Measurements from ENCODE around the gene CLK3.

Gene CLK3

GRCh38 chr15:74631408-74631807 is 15.8 kb downstream of the CLK3 start:
- WGBS (ENCODE audit: extremely low coverage, insufficient coverage, insufficient read length): no CpG with 5 or more reads among the region's 3 CpGs

GRCh38 chr15:74631935-74632560 is 16.4 kb downstream of the CLK3 start:
- Histone ChIP-seq H2BK12ac (ENCODE audit: low read length) (no peak overlapping the region), H3K14ac (ENCODE audit: low read length) (no peak overlapping the region), H4K8ac (ENCODE audit: low read depth, low read length) (no peak overlapping the region), H4K91ac (ENCODE audit: low read depth, low read length) (no peak overlapping the region), H3K9ac (ENCODE audit: low read length) (no peak overlapping the region), H2AFZ (ENCODE audit: insufficient read depth, low read length, poor library complexity) (no peak overlapping the region), H3K27ac (ENCODE audit: low read depth, low read length) (no peak overlapping the region), H3K36me3 (ENCODE audit: control insufficient read depth in 1 of 2, insufficient read depth in 2 of 2, low read length in 2 of 2) (peaks cover 69 to 80% of the 10 kb centered on the region in 2 experiments), H3K79me2 (ENCODE audit: control insufficient read depth, insufficient read depth, low read length, poor library complexity) (no peaks in the 10 kb centered on the region), H3K79me1 (ENCODE audit: low read length) (no peaks in the 10 kb centered on the region), H2AK5ac (ENCODE audit: low read length) (no peak overlapping the region), H3K4me2 (ENCODE audit: low read length) (no peak overlapping the region), H3K18ac (ENCODE audit: low read length) (no peak overlapping the region), H2BK120ac (ENCODE audit: insufficient read depth, low read length, poor library complexity) (no peak overlapping the region), H4K12ac (ENCODE audit: low read depth, low read length) (no peak overlapping the region), H3K4me1 (ENCODE audit: control insufficient read depth in 1 of 2, insufficient read depth in 2 of 2, low read length in 2 of 2) (no peaks in the 10 kb centered on the region), H3K27me3 (ENCODE audit: insufficient read depth, low read length) (no peaks in the 10 kb centered on the region), H3K23ac (ENCODE audit: low read length) (no peak overlapping the region), H3K4me3 (ENCODE audit: low read depth, low read length) (no peak overlapping the region), H3K9me3 (ENCODE audit: insufficient read depth, low read depth, low read length) (no peaks in the 10 kb centered on the region), H3K4ac (ENCODE audit: low read depth, low read length) (no peak overlapping the region), H2BK5ac (ENCODE audit: low read depth, low read length, poor library complexity) (no peak overlapping the region)
- peak; percentile 43 to 73 for DNase-seq
- WGBS (ENCODE audit: extremely low coverage, insufficient coverage, insufficient read length): no CpG with 5 or more reads among the region's 8 CpGs

More at GRCh38 chr15:74631408-74631807, 15.8 kb downstream of the CLK3 start:
- H2BK5ac ChIP-seq (ENCODE audit: low read depth, low read length, poor library complexity): no peak overlapping the region
- no peak overlapping the region for H2AFZ ChIP-seq (ENCODE audit: insufficient read depth, low read length, poor library complexity)
- H3K14ac ChIP-seq (ENCODE audit: low read length): no peak overlapping the region
- no peak overlapping the region for H3K4ac ChIP-seq (ENCODE audit: low read depth, low read length)
- no peak overlapping the region for H3K9ac ChIP-seq (ENCODE audit: low read length)
- H2BK12ac ChIP-seq (ENCODE audit: low read length): no peak overlapping the region
- no peak overlapping the region for H2AK5ac ChIP-seq (ENCODE audit: low read length)
- no peak overlapping the region for H3K27ac ChIP-seq (ENCODE audit: low read depth, low read length)
- H4K8ac ChIP-seq (ENCODE audit: low read depth, low read length): no peak overlapping the region
- H4K12ac ChIP-seq (ENCODE audit: low read depth, low read length): no peak overlapping the region
- no peak overlapping the region for H4K91ac ChIP-seq (ENCODE audit: low read depth, low read length)
- H3K9me3 ChIP-seq (ENCODE audit: insufficient read depth, low read depth, low read length): no peaks in the 10 kb centered on the region
- H3K23ac ChIP-seq (ENCODE audit: low read length): no peak overlapping the region
- H3K79me2 ChIP-seq (ENCODE audit: control insufficient read depth, insufficient read depth, low read length, poor library complexity): no peaks in the 10 kb centered on the region
- DNase-seq: peak in 1 of 2 donors; percentile 21
- no peak overlapping the region for H2BK120ac ChIP-seq (ENCODE audit: insufficient read depth, low read length, poor library complexity)
- H3K4me1 ChIP-seq (ENCODE audit: control insufficient read depth in 1 of 2, insufficient read depth in 2 of 2, low read length in 2 of 2): no peaks in the 10 kb centered on the region
- no peak overlapping the region for H3K18ac ChIP-seq (ENCODE audit: low read length)
- H3K36me3 ChIP-seq (ENCODE audit: control insufficient read depth in 1 of 2, insufficient read depth in 2 of 2, low read length in 2 of 2): peaks cover 73 to 81% of the 10 kb centered on the region in 2 experiments
- no peaks in the 10 kb centered on the region for H3K27me3 ChIP-seq (ENCODE audit: insufficient read depth, low read length)
- H3K79me1 ChIP-seq (ENCODE audit: low read length): no peaks in the 10 kb centered on the region
- H3K4me3 ChIP-seq (ENCODE audit: low read depth, low read length): no peak overlapping the region
- no peak overlapping the region for H3K4me2 ChIP-seq (ENCODE audit: low read length)

DNA sequence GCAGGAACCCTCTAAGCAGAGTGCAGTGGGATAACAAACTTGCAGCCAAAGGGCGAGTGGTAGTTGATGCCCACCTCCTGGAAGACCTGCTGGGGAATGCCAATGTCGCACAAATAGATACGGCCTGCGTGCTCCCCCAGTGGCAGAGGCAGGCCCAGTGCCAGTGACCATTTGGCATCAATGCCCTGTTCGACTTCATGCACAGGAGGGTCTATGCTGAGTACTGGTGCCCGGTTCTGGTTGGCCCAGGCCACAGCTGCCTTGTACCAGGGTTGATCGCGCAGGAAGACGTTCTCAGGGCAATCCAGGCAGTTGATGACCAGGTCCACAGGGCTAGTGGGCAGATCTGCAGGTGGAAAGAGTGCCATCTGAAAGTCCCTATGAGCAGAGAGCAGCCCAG is 17.0 kb downstream of the CLK3 start:
- no peak overlapping the region for H3K4me3 ChIP-seq (ENCODE audit: low read depth, low read length)
- no peak overlapping the region for H4K12ac ChIP-seq (ENCODE audit: low read depth, low read length)
- H3K14ac ChIP-seq (ENCODE audit: low read length): no peak overlapping the region
- no peak overlapping the region for H3K9ac ChIP-seq (ENCODE audit: low read length)
- no peak overlapping the region for H2BK120ac ChIP-seq (ENCODE audit: insufficient read depth, low read length, poor library complexity)
- no peak overlapping the region for H2BK12ac ChIP-seq (ENCODE audit: low read length)
- no peak overlapping the region for H3K4me2 ChIP-seq (ENCODE audit: low read length)
- no peaks in the 10 kb centered on the region for H3K27me3 ChIP-seq (ENCODE audit: insufficient read depth, low read length)
- H3K79me2 ChIP-seq (ENCODE audit: control insufficient read depth, insufficient read depth, low read length, poor library complexity): no peaks in the 10 kb centered on the region
- no peak overlapping the region for H3K27ac ChIP-seq (ENCODE audit: low read depth, low read length)
- H3K23ac ChIP-seq (ENCODE audit: low read length): no peak overlapping the region
- H3K9me3 ChIP-seq (ENCODE audit: insufficient read depth, low read depth, low read length): no peaks in the 10 kb centered on the region
- no peak overlapping the region for H2AFZ ChIP-seq (ENCODE audit: insufficient read depth, low read length, poor library complexity)
- H4K8ac ChIP-seq (ENCODE audit: low read depth, low read length): no peak overlapping the region
- no peak overlapping the region for H2BK5ac ChIP-seq (ENCODE audit: low read depth, low read length, poor library complexity)
- no CpG with 5 or more reads among the region's 9 CpGs for WGBS (ENCODE audit: extremely low coverage, insufficient coverage, insufficient read length)
- no peak overlapping the region for H3K4ac ChIP-seq (ENCODE audit: low read depth, low read length)
- H3K18ac ChIP-seq (ENCODE audit: low read length): no peak overlapping the region
- no peaks in the 10 kb centered on the region for H3K4me1 ChIP-seq (ENCODE audit: control insufficient read depth in 1 of 2, insufficient read depth in 2 of 2, low read length in 2 of 2)
- no peak overlapping the region for H4K91ac ChIP-seq (ENCODE audit: low read depth, low read length)
- H3K36me3 ChIP-seq (ENCODE audit: control insufficient read depth in 1 of 2, insufficient read depth in 2 of 2, low read length in 2 of 2): peaks cover 64 to 78% of the 10 kb centered on the region in 2 experiments
- no peak overlapping the region for H2AK5ac ChIP-seq (ENCODE audit: low read length)
- DNase-seq: no peak
- H3K79me1 ChIP-seq (ENCODE audit: low read length): no peaks in the 10 kb centered on the region

GRCh38 chr15:74633781-74634180 is 18.1 kb downstream of the CLK3 start:
- no CpG with 5 or more reads among the region's 2 CpGs for WGBS (ENCODE audit: extremely low coverage, insufficient coverage, insufficient read length)
- no peak overlapping the region for H2AK5ac ChIP-seq (ENCODE audit: low read length)
- DNase-seq: no peak

More at GRCh38 chr15:74633781-74634180, 18.1 kb downstream of the CLK3 start:
- Histone ChIP-seq H3K79me2 (ENCODE audit: control insufficient read depth, insufficient read depth, low read length, poor library complexity) (no peaks in the 10 kb centered on the region), H3K18ac (ENCODE audit: low read length) (no peak overlapping the region), H4K12ac (ENCODE audit: low read depth, low read length) (no peak overlapping the region), H4K91ac (ENCODE audit: low read depth, low read length) (no peak overlapping the region), H3K4me3 (ENCODE audit: low read depth, low read length) (no peak overlapping the region), H3K4me2 (ENCODE audit: low read length) (no peak overlapping the region), H2BK120ac (ENCODE audit: insufficient read depth, low read length, poor library complexity) (no peak overlapping the region), H3K23ac (ENCODE audit: low read length) (no peak overlapping the region), H3K36me3 (ENCODE audit: control insufficient read depth in 1 of 2, insufficient read depth in 2 of 2, low read length in 2 of 2) (peaks cover 52 to 66% of the 10 kb centered on the region in 2 experiments), H3K4me1 (ENCODE audit: control insufficient read depth in 1 of 2, insufficient read depth in 2 of 2, low read length in 2 of 2) (no peaks in the 10 kb centered on the region), H2AFZ (ENCODE audit: insufficient read depth, low read length, poor library complexity) (no peak overlapping the region), H3K4ac (ENCODE audit: low read depth, low read length) (no peak overlapping the region), H2BK5ac (ENCODE audit: low read depth, low read length, poor library complexity) (no peak overlapping the region), H3K27me3 (ENCODE audit: insufficient read depth, low read length) (no peaks in the 10 kb centered on the region), H3K27ac (ENCODE audit: low read depth, low read length) (no peak overlapping the region), H3K9ac (ENCODE audit: low read length) (no peak overlapping the region), H3K14ac (ENCODE audit: low read length) (no peak overlapping the region), H3K9me3 (ENCODE audit: insufficient read depth, low read depth, low read length) (no peaks in the 10 kb centered on the region), H4K8ac (ENCODE audit: low read depth, low read length) (no peak overlapping the region), H3K79me1 (ENCODE audit: low read length) (no peaks in the 10 kb centered on the region), H2BK12ac (ENCODE audit: low read length) (no peak overlapping the region)
